Panc1 (cell line): ENCODE data around the gene SPSB1. TPM values are rescaled to one million over a fixed set of nuclear protein-coding genes. Genes with fewer than 3 reads are reported as not detected.
A peak's percentile ranks its signal among the peaks of the same experiment; 100 is the strongest.

Experiments
- ATAC-seq: fragments of 200-7000 bp; cut with Tn5 transposase; 2 replicates; pipeline ENCODE4 v1.9.1; 2020; ENCODE audit warnings: mild to moderate bottlenecking, moderate library complexity
- BruUV-seq: library from RNA; stranded (reverse); fragments of 400-500 nt; replicated peaks from 2 replicates; lab custom pipeline; 2021; lab: Mats Ljungman, UMichigan
- CTCF ChIA-PET: fragments of 300-600 bp; sonication (Branson Sonifier 250); formaldehyde crosslinking; loops from one replicate; lab custom pipeline; 2022; ENCODE audit warnings: antibody characterized with exemption; lab: Charles Lee
- POLR2A ChIA-PET: fragments of 300-600 bp; sonication (Branson Sonifier 250); formaldehyde crosslinking; loops from one replicate; lab custom pipeline; 2022; ENCODE audit warnings: antibody characterized with exemption; lab: Charles Lee
- DNase-seq: peaks from one replicate; pipeline ENCODE4 v3.0.0-alpha.2; 2010; ENCODE audit warnings: low read depth, low spot score
- H3K27ac ChIP-seq: 2 replicates; pipeline ENCODE4 v1.5.1; 2011; ENCODE audit warnings: mild to moderate bottlenecking, low read length, inconsistent platforms
- H3K27me3 ChIP-seq: fragments of 200-500 bp; sonication (Bioruptor generic); 2 replicates; pipeline ENCODE4 v1.6.0; 2014; ENCODE audit warnings: low read length, inconsistent platforms; ENCODE audit not compliant: control insufficient read depth, insufficient read depth
- H3K36me3 ChIP-seq: fragments of 200-500 bp; sonication (Bioruptor generic); 2 replicates; pipeline ENCODE4 v1.5.1; 2014; ENCODE audit warnings: inconsistent platforms, mild to moderate bottlenecking, low read length, moderate library complexity; ENCODE audit not compliant: control insufficient read depth, insufficient read depth
- H3K4me1 ChIP-seq: 2 replicates; pipeline ENCODE4 v1.5.1; 2011; ENCODE audit warnings: inconsistent platforms, mild to moderate bottlenecking, low read length, moderate library complexity; ENCODE audit not compliant: control insufficient read depth, insufficient read depth
- H3K4me3 ChIP-seq, 2 experiments: 2 replicates each; pipeline ENCODE4 v1.5.1; 2011 to 2012; ENCODE audit warnings: low read depth in 2 of 2, low read length in 2 of 2, mild to moderate bottlenecking in 2 of 2, inconsistent platforms in 1 of 2, moderate library complexity in 1 of 2
- H3K9me3 ChIP-seq: fragments of 200-500 bp; sonication (Bioruptor generic); 2 replicates; pipeline ENCODE4 v1.5.1; 2014; ENCODE audit warnings: low read depth, mild to moderate bottlenecking, inconsistent platforms, low read length, moderate library complexity; ENCODE audit not compliant: control insufficient read depth, insufficient read depth
- POLR2AphosphoS5 ChIP-seq: IDR thresholded peaks from 2 replicates; pipeline ENCODE4 v1.6.1; 2012; ENCODE audit warnings: mild to moderate bottlenecking, low read depth, low read length, moderate library complexity
- SIN3A ChIP-seq: IDR thresholded peaks from 2 replicates; pipeline ENCODE4 v1.6.1; 2012; ENCODE audit warnings: low read depth, mild to moderate bottlenecking, low read length, moderate library complexity, borderline replicate concordance; ENCODE audit not compliant: insufficient read depth
- TCF7L2 ChIP-seq: IDR thresholded peaks from 2 replicates; pipeline ENCODE4 v1.6.1; 2011; ENCODE audit warnings: mild to moderate bottlenecking, low read depth, low read length, inconsistent platforms
- in situ Hi-C: cut with HindIII; loops from 2 replicates; pipeline ENCODE4 v1.10.0; 2016; ENCODE audit warnings: low sequenced_read_pairs, low pct_unique_long_range_greater_than_20kb
- intact Hi-C: fragments of 100-400 bp; cut with micrococcal nuclease; formaldehyde crosslinking; loops from one replicate; pipeline ENCODE4 v1.10.0; 2022; ENCODE audit not compliant: unreplicated experiment
- total RNA-seq: library from RNA; stranded (reverse); gene quantifications from one replicate; pipeline ENCODE4 v1.2.1, GENCODE V29; 2021; ENCODE audit not compliant: unreplicated experiment
- TF ChIP-seq, protein P1 (sequence below): fragments of 450-650 bp; IDR thresholded peaks from 2 replicates; pipeline ENCODE4 v1.5.1; 2017; ENCODE audit warnings: mild to moderate bottlenecking
- TF ChIP-seq, protein P2 (sequence below), 2 experiments: IDR thresholded peaks; 2 replicates each; pipeline ENCODE4 v1.6.1; 2011 to 2012; ENCODE audit warnings: low read depth in 2 of 2, control low read depth in 1 of 2, low read length in 1 of 2, mild to moderate bottlenecking in 1 of 2, moderate library complexity in 1 of 2; ENCODE audit not compliant: insufficient read depth in 1 of 2

SPSB1 gene
- total RNA-seq, 1 experiment from 2014 or later: 73.7 TPM

DNA sequence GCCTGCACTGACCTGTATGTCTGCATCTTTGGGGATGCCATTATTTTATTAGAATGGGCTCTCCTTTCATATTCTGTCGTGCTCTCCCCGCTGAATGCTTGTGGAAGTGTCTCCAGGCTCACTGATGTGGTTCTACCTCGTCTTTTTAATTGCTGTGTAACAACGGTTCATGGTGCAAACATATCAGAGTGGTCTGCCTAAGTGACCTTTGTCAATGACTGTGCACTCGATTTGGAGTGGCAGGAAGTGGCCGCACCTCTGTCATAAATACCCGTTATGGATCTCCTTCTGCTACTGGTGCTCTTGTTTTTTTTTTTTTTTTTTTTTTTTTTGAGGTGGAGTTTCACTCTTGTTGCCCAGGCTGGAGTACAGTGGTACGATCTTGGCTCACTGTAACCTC lies 38.3 kb downstream of the SPSB1 start:
- ChIA-PET CTCF (no interaction called here), POLR2A (no interaction called here)
- ATAC-seq (no peak), DNase-seq (no peak)
- BruUV-seq: no TSS peak
- in situ Hi-C loops: no loop called here
- H3K27me3 ChIP-seq: no peaks in the 10 kb centered on the region
- no peak overlapping the region for H3K4me3 ChIP-seq
- intact Hi-C loops: no loop called here
- H3K9me3 ChIP-seq: no peaks in the 10 kb centered on the region
- peaks cover 56% of the 10 kb centered on the region for H3K4me1 ChIP-seq
- no peaks in the 10 kb centered on the region for H3K36me3 ChIP-seq
- 0 out of 2 replicates have a peak overlapping the region, but pooled peaks have one; percentile 8 for H3K27ac ChIP-seq
- TF ChIP-seq, protein P1, sequence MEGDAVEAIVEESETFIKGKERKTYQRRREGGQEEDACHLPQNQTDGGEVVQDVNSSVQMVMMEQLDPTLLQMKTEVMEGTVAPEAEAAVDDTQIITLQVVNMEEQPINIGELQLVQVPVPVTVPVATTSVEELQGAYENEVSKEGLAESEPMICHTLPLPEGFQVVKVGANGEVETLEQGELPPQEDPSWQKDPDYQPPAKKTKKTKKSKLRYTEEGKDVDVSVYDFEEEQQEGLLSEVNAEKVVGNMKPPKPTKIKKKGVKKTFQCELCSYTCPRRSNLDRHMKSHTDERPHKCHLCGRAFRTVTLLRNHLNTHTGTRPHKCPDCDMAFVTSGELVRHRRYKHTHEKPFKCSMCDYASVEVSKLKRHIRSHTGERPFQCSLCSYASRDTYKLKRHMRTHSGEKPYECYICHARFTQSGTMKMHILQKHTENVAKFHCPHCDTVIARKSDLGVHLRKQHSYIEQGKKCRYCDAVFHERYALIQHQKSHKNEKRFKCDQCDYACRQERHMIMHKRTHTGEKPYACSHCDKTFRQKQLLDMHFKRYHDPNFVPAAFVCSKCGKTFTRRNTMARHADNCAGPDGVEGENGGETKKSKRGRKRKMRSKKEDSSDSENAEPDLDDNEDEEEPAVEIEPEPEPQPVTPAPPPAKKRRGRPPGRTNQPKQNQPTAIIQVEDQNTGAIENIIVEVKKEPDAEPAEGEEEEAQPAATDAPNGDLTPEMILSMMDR: no peak
- TF ChIP-seq POLR2AphosphoS5: no peak
- TF ChIP-seq SIN3A: no peak
- TF ChIP-seq, protein P2, sequence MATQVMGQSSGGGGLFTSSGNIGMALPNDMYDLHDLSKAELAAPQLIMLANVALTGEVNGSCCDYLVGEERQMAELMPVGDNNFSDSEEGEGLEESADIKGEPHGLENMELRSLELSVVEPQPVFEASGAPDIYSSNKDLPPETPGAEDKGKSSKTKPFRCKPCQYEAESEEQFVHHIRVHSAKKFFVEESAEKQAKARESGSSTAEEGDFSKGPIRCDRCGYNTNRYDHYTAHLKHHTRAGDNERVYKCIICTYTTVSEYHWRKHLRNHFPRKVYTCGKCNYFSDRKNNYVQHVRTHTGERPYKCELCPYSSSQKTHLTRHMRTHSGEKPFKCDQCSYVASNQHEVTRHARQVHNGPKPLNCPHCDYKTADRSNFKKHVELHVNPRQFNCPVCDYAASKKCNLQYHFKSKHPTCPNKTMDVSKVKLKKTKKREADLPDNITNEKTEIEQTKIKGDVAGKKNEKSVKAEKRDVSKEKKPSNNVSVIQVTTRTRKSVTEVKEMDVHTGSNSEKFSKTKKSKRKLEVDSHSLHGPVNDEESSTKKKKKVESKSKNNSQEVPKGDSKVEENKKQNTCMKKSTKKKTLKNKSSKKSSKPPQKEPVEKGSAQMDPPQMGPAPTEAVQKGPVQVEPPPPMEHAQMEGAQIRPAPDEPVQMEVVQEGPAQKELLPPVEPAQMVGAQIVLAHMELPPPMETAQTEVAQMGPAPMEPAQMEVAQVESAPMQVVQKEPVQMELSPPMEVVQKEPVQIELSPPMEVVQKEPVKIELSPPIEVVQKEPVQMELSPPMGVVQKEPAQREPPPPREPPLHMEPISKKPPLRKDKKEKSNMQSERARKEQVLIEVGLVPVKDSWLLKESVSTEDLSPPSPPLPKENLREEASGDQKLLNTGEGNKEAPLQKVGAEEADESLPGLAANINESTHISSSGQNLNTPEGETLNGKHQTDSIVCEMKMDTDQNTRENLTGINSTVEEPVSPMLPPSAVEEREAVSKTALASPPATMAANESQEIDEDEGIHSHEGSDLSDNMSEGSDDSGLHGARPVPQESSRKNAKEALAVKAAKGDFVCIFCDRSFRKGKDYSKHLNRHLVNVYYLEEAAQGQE (IDR thresholded peaks at IDR 0.05; ENCODE audit: insufficient read depth in 1 of 2, low read depth in 2 of 2, low read length in 1 of 2): no peak
- no peak for TF ChIP-seq TCF7L2

DNA sequence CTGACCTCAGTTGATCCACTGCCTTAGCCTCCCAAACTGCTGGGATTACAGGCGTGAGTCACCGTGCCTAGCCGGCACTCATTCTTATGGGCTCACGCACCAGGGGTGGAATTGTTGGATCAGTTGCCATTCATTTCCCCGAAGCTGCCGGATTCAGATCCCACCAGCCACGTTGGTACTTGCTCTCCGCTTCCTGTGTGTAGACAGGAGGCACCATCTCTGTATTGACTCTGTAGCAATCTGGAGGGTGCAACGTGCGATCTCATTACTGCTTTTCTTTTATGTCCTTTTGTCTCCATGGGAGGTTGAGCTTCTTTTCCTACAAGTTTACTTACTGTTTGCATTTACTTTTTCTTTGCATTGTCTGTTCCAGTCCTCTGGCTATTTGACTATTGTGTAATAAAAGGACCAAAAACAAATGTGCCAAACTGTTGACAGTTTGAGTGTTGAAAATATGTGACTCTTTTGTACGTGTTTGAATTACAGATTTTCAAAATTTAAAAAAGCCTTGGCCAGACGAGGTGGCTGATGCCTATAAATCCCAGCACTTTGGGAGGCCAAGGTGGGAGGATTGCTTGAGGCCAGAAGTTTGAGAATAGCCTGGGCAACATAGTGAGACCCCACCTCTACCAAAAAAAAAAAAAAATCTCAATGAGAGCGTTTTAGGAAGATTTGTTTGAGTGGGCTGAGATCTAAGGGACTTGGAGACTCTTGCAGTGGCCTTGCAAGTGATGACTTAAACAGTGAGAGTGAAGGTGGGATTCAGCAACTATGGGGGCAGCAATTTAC lies 39.1 kb downstream of the SPSB1 start:
- Histone ChIP-seq H3K9me3 (no peaks in the 10 kb centered on the region), H3K36me3 (no peaks in the 10 kb centered on the region), H3K27me3 (no peaks in the 10 kb centered on the region), H3K4me1 (peaks cover 52% of the 10 kb centered on the region), H3K27ac (peak overlapping the region; percentile 49), H3K4me3 (no peak overlapping the region)
- no TSS peak for BruUV-seq
- intact Hi-C loops (no loop called here), in situ Hi-C loops (no loop called here)
- TF ChIP-seq TCF7L2 (no peak), SIN3A (no peak)
- TF ChIP-seq, protein P2 (IDR thresholded peaks at IDR 0.05; ENCODE audit: insufficient read depth in 1 of 2, low read depth in 2 of 2, low read length in 1 of 2): no peak
- ATAC-seq (peak; percentile 33; the same call in 1 of the 2 replicates), DNase-seq (no peak)
- ChIA-PET CTCF (no interaction called here), POLR2A (no interaction called here)
